ENCODE data around the gene RARS2.

DNA sequence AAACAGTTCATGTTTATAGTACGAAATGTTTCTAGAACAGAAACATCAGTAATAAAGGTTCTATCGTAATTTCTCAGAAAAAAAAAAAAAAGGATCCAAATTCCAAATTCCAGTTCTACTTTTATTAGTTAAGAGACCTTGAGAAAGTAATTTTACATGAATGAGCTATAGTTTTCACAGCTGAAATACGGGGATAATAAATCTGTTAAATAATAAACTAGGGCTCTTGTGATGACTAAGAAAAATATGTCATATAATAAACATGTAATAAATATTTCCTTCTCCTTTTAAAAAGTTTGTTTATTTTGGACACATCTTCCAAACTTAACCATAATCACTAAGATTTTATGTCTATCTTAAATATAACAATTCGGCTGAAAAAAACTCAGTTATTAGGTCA is 17.8 kb downstream of the RARS2 start:
- TF ChIP-seq POLR2A (IDR thresholded peaks at IDR 0.05; ENCODE audit: control extremely low read depth in 1 of 2, low read depth in 2 of 2, low read length in 2 of 2) = no peak
- TF ChIP-seq CTCF (IDR thresholded peaks at IDR 0.05; ENCODE audit: control extremely low read depth in 1 of 3, insufficient read depth in 1 of 3, low read depth in 1 of 3, low read length in 3 of 3) = no peak
- TF ChIP-seq, protein P1, sequence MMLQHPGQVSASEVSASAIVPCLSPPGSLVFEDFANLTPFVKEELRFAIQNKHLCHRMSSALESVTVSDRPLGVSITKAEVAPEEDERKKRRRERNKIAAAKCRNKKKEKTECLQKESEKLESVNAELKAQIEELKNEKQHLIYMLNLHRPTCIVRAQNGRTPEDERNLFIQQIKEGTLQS (IDR thresholded peaks at IDR 0.05; ENCODE audit: insufficient read depth, low read depth, low read length) = no peak
- no peak for TF ChIP-seq TAF1 (IDR thresholded peaks at IDR 0.05; ENCODE audit: low read depth, low read length)
- TF ChIP-seq EP300 (IDR thresholded peaks at IDR 0.05; ENCODE audit: borderline replicate concordance in 1 of 2, low read depth in 2 of 2, low read length in 2 of 2) = no peak
- TF ChIP-seq, protein P2, sequence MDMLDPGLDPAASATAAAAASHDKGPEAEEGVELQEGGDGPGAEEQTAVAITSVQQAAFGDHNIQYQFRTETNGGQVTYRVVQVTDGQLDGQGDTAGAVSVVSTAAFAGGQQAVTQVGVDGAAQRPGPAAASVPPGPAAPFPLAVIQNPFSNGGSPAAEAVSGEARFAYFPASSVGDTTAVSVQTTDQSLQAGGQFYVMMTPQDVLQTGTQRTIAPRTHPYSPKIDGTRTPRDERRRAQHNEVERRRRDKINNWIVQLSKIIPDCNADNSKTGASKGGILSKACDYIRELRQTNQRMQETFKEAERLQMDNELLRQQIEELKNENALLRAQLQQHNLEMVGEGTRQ (IDR thresholded peaks at IDR 0.05; ENCODE audit: low read length) = no peak
- no peak for TF ChIP-seq CHD1 (IDR thresholded peaks at IDR 0.05; ENCODE audit: low read depth, low read length)
- no peak for TF ChIP-seq EZH2 (IDR thresholded peaks at IDR 0.05; ENCODE audit: low read depth, low read length, severe bottlenecking)
- TF ChIP-seq SUZ12 (IDR thresholded peaks at IDR 0.05; ENCODE audit: low read length) = no peak
- no peak for TF ChIP-seq NRF1 (IDR thresholded peaks at IDR 0.05; ENCODE audit: low read depth, low read length)
- no peak for TF ChIP-seq HDAC2 (IDR thresholded peaks at IDR 0.05; ENCODE audit: borderline replicate concordance in 1 of 2, low read depth in 2 of 2, low read length in 2 of 2)
- TF ChIP-seq YY1 (IDR thresholded peaks at IDR 0.05; ENCODE audit: low read depth, low read length) = no peak
- TF ChIP-seq ZNF274 (IDR thresholded peaks at IDR 0.05; ENCODE audit: borderline replicate concordance, extremely low read depth, low read length) = no peak

Data from H1 (cell line).